Right ventricle myocardium inferior (tissue), 1 donor: ENCODE measurements around the gene SHISA4. TPM values are rescaled to one million over a fixed set of nuclear protein-coding genes. Genes with fewer than 3 reads are reported as not detected.
A peak's percentile ranks its signal among the peaks of the same experiment; 100 is the strongest.

ENCODE experiments used
- ATAC-seq: fragments of 200-7000 bp; cut with Tn5 transposase; one replicate; pipeline ENCODE4 v1.9.1; 2020; ENCODE audit warnings: mild to moderate bottlenecking, moderate library complexity
- DNase-seq: peaks from one replicate; pipeline ENCODE4 v3.0.0; 2021; ENCODE audit errors: missing footprints
- intact Hi-C: fragments of 100-400 bp; cut with DNase I; formaldehyde crosslinking; loops from one replicate; pipeline ENCODE4 v1.11.0; 2022
- total RNA-seq: library from RNA; stranded (reverse); fragmentation: NEBNext Ultra II Directional; extraction: Animal tissue kit (Norgen Biotek cat#: 25700); gene quantifications from one replicate; pipeline ENCODE4 v1.2.1, GENCODE V29; 2021
- donor health status: DM: no; HTN: yes; CAD: no; lungs with severe emphysema.

SHISA4 gene
- total RNA-seq, 1 donor from 2014 or later = 159 TPM

- intact Hi-C loops = loop anchor here (5.0 kb wide), 1 partner anchor 49 kb away; the partner anchor contains the start of gene IPO9
- DNase-seq = no peak
- no peak for ATAC-seq
Observed at GRCh38 chr1:201876148-201876818, 12.4 kb upstream of the SHISA4 start.

- ATAC-seq = peak; percentile 57
- no peak for DNase-seq
- intact Hi-C loops = loop anchor here (2.0 to 5.0 kb wide), 2 partner anchors 51 to 95 kb away; partner anchors contain the start of gene IPO9
Observed at GRCh38 chr1:201877877-201878401, 10.8 kb upstream of the SHISA4 start.

GRCh38 chr1:201880928-201881571 lies 7.6 kb upstream of the SHISA4 start:
- no peak for DNase-seq
- no peak for ATAC-seq
- intact Hi-C loops = no loop called here

- intact Hi-C loops = no loop called here
- ATAC-seq (no peak), DNase-seq (no peak)
Observed at GRCh38 chr1:201881617-201882016, 7.1 kb upstream of the SHISA4 start.

GRCh38 chr1:201882665-201883132 lies 6.0 kb upstream of the SHISA4 start:
- DNase-seq (no peak), ATAC-seq (no peak)
- intact Hi-C loops = no loop called here

- intact Hi-C loops = no loop called here
- no peak for ATAC-seq
Observed at GRCh38 chr1:201883266-201883665, 5.4 kb upstream of the SHISA4 start.

GRCh38 chr1:201883786-201884185 lies 4.9 kb upstream of the SHISA4 start:
- ATAC-seq (peak; percentile 53), DNase-seq (no peak)
- intact Hi-C loops = no loop called here

More at GRCh38 chr1:201883266-201883665, 5.4 kb upstream of the SHISA4 start:
- no peak for DNase-seq

- DNase-seq = no peak
- peak; percentile 48 for ATAC-seq
- intact Hi-C loops = no loop called here
Observed at GRCh38 chr1:201884425-201884824, 4.3 kb upstream of the SHISA4 start.

- DNase-seq (no peak), ATAC-seq (no peak)
- intact Hi-C loops = loop anchor here (5.0 kb wide), 1 partner anchor 222 kb away; no protein-coding TSS in a partner anchor
Observed at GRCh38 chr1:201885531-201886075, 3.1 kb upstream of the SHISA4 start.

- no peak for DNase-seq
- ATAC-seq = no peak
- intact Hi-C loops = loop anchor here (5.0 kb wide), 1 partner anchor 221 kb away; no protein-coding TSS in a partner anchor
Observed at GRCh38 chr1:201886103-201886885, 2.4 kb upstream of the SHISA4 start.

GRCh38 chr1:201887116-201887866 lies 1.4 kb upstream of the SHISA4 start:
- intact Hi-C loops = loop anchor here (5.0 kb wide), 1 partner anchor 220 kb away; no protein-coding TSS in a partner anchor
- DNase-seq = no peak
- no peak for ATAC-seq

- intact Hi-C loops = loop anchor here (5.0 kb wide), 1 partner anchor 218 kb away; no protein-coding TSS in a partner anchor
- ATAC-seq (no peak), DNase-seq (no peak)
Observed at GRCh38 chr1:201889090-201889968, 631 bp downstream of the SHISA4 start.

- ATAC-seq = no peak
- no peak for DNase-seq
- intact Hi-C loops = no loop called here
Observed at GRCh38 chr1:201890223-201890622, 1.5 kb downstream of the SHISA4 start.

- intact Hi-C loops = no loop called here
- no peak for ATAC-seq
- DNase-seq = no peak
Observed at GRCh38 chr1:201890806-201891450, 2.2 kb downstream of the SHISA4 start.

GRCh38 chr1:201891451-201892045 lies 2.9 kb downstream of the SHISA4 start:
- DNase-seq (no peak), ATAC-seq (no peak)
- intact Hi-C loops = no loop called here

GRCh38 chr1:201892211-201892610 lies 3.5 kb downstream of the SHISA4 start:
- ATAC-seq (no peak), DNase-seq (no peak)
- intact Hi-C loops = no loop called here
